Tibial nerve (tissue), 4 donors: ENCODE data around the gene SPATA32.

ENCODE experiments used
- CTCF ChIP-seq, 5 experiments: fragments of 200-600 bp in 3 of 5; fragments of 450-650 bp in 2 of 5; sonication (generic) in 3 of 5; IDR thresholded peaks; one replicate each; pipeline ENCODE4 v1.5.1; 2016 to 2019; ENCODE audit warnings: antibody characterized with exemption in 5 of 5, mild to moderate bottlenecking in 3 of 5, moderate library complexity in 2 of 5
- EP300 ChIP-seq, 2 donors: sonication (generic); formaldehyde crosslinking; IDR thresholded peaks; one replicate each; pipeline ENCODE4 v1.6.1; 2017; ENCODE audit warnings: antibody characterized with exemption in 2 of 2, mild to moderate bottlenecking in 1 of 2
- POLR2A ChIP-seq, 2 donors: fragments of 450-650 bp; IDR thresholded peaks; one replicate each; pipeline ENCODE4 v1.6.1; 2017; ENCODE audit warnings: antibody characterized with exemption in 2 of 2, mild to moderate bottlenecking in 2 of 2, moderate library complexity in 2 of 2

GRCh38 chr17:45240905-45241327, 21.0 kb downstream of the SPATA32 start:
- TF ChIP-seq CTCF (IDR thresholded peaks at IDR 0.05), result no peak
- no peak for TF ChIP-seq POLR2A (IDR thresholded peaks at IDR 0.05)
- no peak for TF ChIP-seq EP300 (IDR thresholded peaks at IDR 0.05)
